ENCODE results near the gene ARHGAP26. TPM values are rescaled to one million over a fixed set of nuclear protein-coding genes. Genes with fewer than 3 reads are reported as not detected.

The ARHGAP26 gene
- total RNA-seq, 1 experiment from 2014 or later: 34.5 TPM

DNA sequence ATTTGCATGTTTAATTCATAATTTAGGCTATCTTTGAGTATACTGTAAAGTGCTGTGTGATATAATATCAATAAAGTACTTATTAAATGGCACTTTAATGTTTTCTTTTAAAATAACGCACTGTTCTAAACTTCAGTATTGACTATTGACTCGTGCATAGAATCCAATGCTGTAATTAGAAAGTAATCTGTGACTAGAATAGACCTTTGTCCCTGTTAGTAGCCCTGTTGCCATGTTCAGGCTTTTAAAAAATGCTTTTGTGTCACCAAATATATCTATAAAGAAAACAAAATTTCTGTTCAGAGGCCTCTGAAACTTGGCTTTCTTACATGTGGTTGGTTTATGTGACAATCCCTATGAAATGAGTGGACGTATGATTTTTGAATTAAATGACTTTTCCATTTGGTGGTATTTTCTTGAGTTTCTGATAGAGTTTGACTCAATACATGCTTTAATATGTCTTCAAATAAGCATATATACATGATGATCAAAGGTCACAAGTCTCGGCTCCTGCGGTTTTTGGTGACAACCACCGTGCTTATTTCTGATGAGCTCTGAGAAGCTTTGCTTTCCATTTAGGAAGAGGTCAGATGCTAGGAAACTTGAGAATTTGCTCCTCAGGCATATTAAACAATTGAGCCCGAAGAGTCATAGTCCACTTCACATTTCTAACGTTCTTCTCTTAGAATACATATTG, 458.6 kb downstream of the ARHGAP26 start:
- Histone ChIP-seq H4K20me1 (ENCODE audit: insufficient read depth) (no peaks in the 10 kb centered on the region), H3K27me3 (ENCODE audit: insufficient read depth, low read length) (no peaks in the 10 kb centered on the region), H3K9me2 (ENCODE audit: insufficient read depth) (no peaks in the 10 kb centered on the region), H2AFZ (ENCODE audit: low read depth, low read length, poor library complexity, severe bottlenecking) (no peak overlapping the region), H3K27ac (ENCODE audit: low read depth, low read length) (no peak overlapping the region), H3K9me3 (ENCODE audit: control insufficient read depth in 1 of 2, insufficient read depth in 1 of 2, low read depth in 1 of 2, low read length in 2 of 2) (no peaks in the 10 kb centered on the region), H3K4me1 (ENCODE audit: control insufficient read depth in 1 of 2, insufficient read depth in 2 of 2, low read length in 2 of 2) (no peaks in the 10 kb centered on the region), H3K79me2 (ENCODE audit: insufficient read depth, low read length) (no peaks in the 10 kb centered on the region), H3K36me3 (ENCODE audit: control insufficient read depth in 1 of 2, insufficient read depth in 2 of 2, low read length in 2 of 2) (no peaks in the 10 kb centered on the region), H3K9ac (ENCODE audit: low read length) (no peak overlapping the region), H3K4me3 (replicated peaks in 1 of 2; ENCODE audit: low read depth in 1 of 2, low read length in 2 of 2) (no peak overlapping the region), H3K4me2 (ENCODE audit: low read length) (no peak overlapping the region)
- no TSS peak for BruUV-seq (replicated peaks)
- TF ChIP-seq EZH2phosphoT487 (IDR thresholded peaks at IDR 0.05; ENCODE audit: borderline replicate concordance) (no peak), EGR1 (IDR thresholded peaks at IDR 0.05; ENCODE audit: low read depth) (no peak), CBX3 (IDR thresholded peaks at IDR 0.05; ENCODE audit: low read depth) (no peak), ZFX (IDR thresholded peaks at IDR 0.05) (no peak), CTCF (IDR thresholded peaks at IDR 0.05 in 2 of 3, conservative IDR thresholded peaks at IDR 0.05 in 1 of 3; ENCODE audit: borderline replicate concordance in 1 of 3, insufficient read depth in 1 of 3, low read depth in 2 of 3, low read length in 2 of 3) (no peak), ATF3 (IDR thresholded peaks at IDR 0.05) (no peak), JUND (IDR thresholded peaks at IDR 0.05) (no peak), TCF7L2 (IDR thresholded peaks at IDR 0.05; ENCODE audit: borderline replicate concordance, extremely low read depth, insufficient read depth, insufficient read length) (no peak), ZNF274 (IDR thresholded peaks at IDR 0.05; ENCODE audit: low read depth, low read length) (no peak), YY1 (IDR thresholded peaks at IDR 0.05; ENCODE audit: extremely low read depth, insufficient replicate concordance, low read depth, low read length) (no peak)
- intact Hi-C loops (cut with micrococcal nuclease): no loop called here
- DNase-seq (ENCODE audit: low read depth, low spot score) (no peak), ATAC-seq (no peak)
- RAD21 ChIA-PET (ENCODE audit: low non-redundant PET in 1 of 2, low total read pairs in 2 of 2, uncharacterized antibody in 2 of 2, unreplicated experiment in 2 of 2): no interaction called here
- POLR2A ChIA-PET: no interaction called here
- CTCF ChIA-PET: no interaction called here
